NCI-H1417 (cell line): ENCODE data around the gene PRTG.
"Not testable (repeated sequence)": the region's sequence is repeated elsewhere in the genome, so short reads cannot be mapped to it uniquely, and the experiment has no call there.

ENCODE experiments used
- DNase-seq, 3 experiments: peaks; one replicate each; lab custom pipeline; 2025; lab: John Stamatoyannopoulos, UW

Gene PRTG

GRCh38 chr15:55700876-55701275 is 42.1 kb downstream of the PRTG start:
- no peak for DNase-seq

GRCh38 chr15:55698653-55699052 is 44.3 kb downstream of the PRTG start:
- no peak for DNase-seq

GRCh38 chr15:55696221-55696620 is 46.7 kb downstream of the PRTG start:
- no peak for DNase-seq

GRCh38 chr15:55695432-55695831 is 47.5 kb downstream of the PRTG start:
- no peak for DNase-seq

- DNase-seq: peak; percentile 2 to 66 (median 47)
These were observed 48.3 kb downstream of the PRTG start for GRCh38 chr15:55694652-55695150.

- not testable (repeated sequence) for DNase-seq
These were observed 49.8 kb downstream of the PRTG start for GRCh38 chr15:55693116-55693515.

GRCh38 chr15:55687792-55688191 is 55.2 kb downstream of the PRTG start:
- no peak for DNase-seq

GRCh38 chr15:55685286-55685685 is 57.7 kb downstream of the PRTG start:
- DNase-seq: no peak

- no peak for DNase-seq
These were observed 59.6 kb downstream of the PRTG start for GRCh38 chr15:55683376-55683775.

- no peak for DNase-seq
These were observed 61.3 kb downstream of the PRTG start for GRCh38 chr15:55681631-55682030.

- DNase-seq: peak in 1 of 3 experiments; percentile 44
These were observed 66.4 kb downstream of the PRTG start for GRCh38 chr15:55676507-55676906.

- no peak for DNase-seq
These were observed 69.7 kb downstream of the PRTG start for GRCh38 chr15:55673287-55673686.

GRCh38 chr15:55669270-55669669 is 73.7 kb downstream of the PRTG start:
- DNase-seq: no peak

GRCh38 chr15:55665605-55666227 is 77.2 kb downstream of the PRTG start:
- no peak for DNase-seq

- no peak for DNase-seq
These were observed 81.5 kb downstream of the PRTG start for GRCh38 chr15:55661428-55661827.

GRCh38 chr15:55660153-55660552 is 82.8 kb downstream of the PRTG start:
- no peak for DNase-seq

- no peak for DNase-seq
These were observed 83.5 kb downstream of the PRTG start for GRCh38 chr15:55659481-55659880.

GRCh38 chr15:55658886-55659285 is 84.1 kb downstream of the PRTG start:
- DNase-seq: no peak

GRCh38 chr15:55654561-55655031 is 88.4 kb downstream of the PRTG start:
- DNase-seq: peak in 2 of 3 experiments; percentile 10 to 65

- DNase-seq: peak in 1 of 3 experiments; percentile 9
These were observed 90.0 kb downstream of the PRTG start for GRCh38 chr15:55652909-55653495.

- no peak for DNase-seq
These were observed 90.6 kb downstream of the PRTG start for GRCh38 chr15:55652359-55652758.

- no peak for DNase-seq
These were observed 93.9 kb downstream of the PRTG start for GRCh38 chr15:55649058-55649423.

- DNase-seq: no peak
These were observed 104.2 kb downstream of the PRTG start for GRCh38 chr15:55638764-55639163.

GRCh38 chr15:55637086-55637485 is 105.9 kb downstream of the PRTG start:
- no peak for DNase-seq
